ENCODE results near the gene RALGAPB. TPM values are rescaled to one million over a fixed set of nuclear protein-coding genes. Genes with fewer than 3 reads are reported as not detected.
A peak's percentile ranks its signal among the peaks of the same experiment; 100 is the strongest.

Gene RALGAPB
- total and polyA plus RNA-seq, 2 of the 13 experiments (the other 11 are each of a cell fraction or from before 2014, with no cell fraction given), result 17.6 to 30.6 TPM

GRCh38 chr20:38450412-38450975 is 22.1 kb upstream of the RALGAPB start:
- Histone ChIP-seq H4K20me1 (ENCODE audit: insufficient read depth, low read length) (no peaks in the 10 kb centered on the region), H3K4me1 (ENCODE audit: insufficient read depth, low read length) (peaks cover 36% of the 10 kb centered on the region), H3K4me3 (replicated peaks in 1 of 3; ENCODE audit: insufficient read depth in 1 of 3, low read depth in 2 of 3, low read length in 3 of 3) (no peak overlapping the region), H3K9ac (ENCODE audit: insufficient read depth, low read depth, low read length) (no peak overlapping the region), H3K27ac (ENCODE audit: extremely low read length, insufficient read depth, low read length) (no peak overlapping the region), H3K4me2 (ENCODE audit: low read depth, low read length) (no peak overlapping the region), H3K9me3 (ENCODE audit: low read length) (no peaks in the 10 kb centered on the region), H3K36me3 (replicated peaks in 1 of 2; ENCODE audit: control insufficient read depth in 1 of 2, insufficient read depth in 2 of 2, low read length in 2 of 2) (peaks cover 16 to 28% of the 10 kb centered on the region in 2 experiments), H2AFZ (ENCODE audit: low read length) (no peak overlapping the region), H3K27me3 (ENCODE audit: control insufficient read depth in 1 of 2, insufficient read depth in 2 of 2, low read length in 2 of 2) (no peaks in the 10 kb centered on the region; a peak in 1 of 5 replicates), H3K79me2 (ENCODE audit: insufficient read depth, low read length) (peaks cover 12% of the 10 kb centered on the region)
- no peak for FAIRE-seq
- ChIA-PET POLR2A (interaction anchor here (5.1 kb wide), 1 partner anchor 22 kb away, joined by 92 read pairs; the partner anchor contains the start of gene RALGAPB), CTCF (ENCODE audit: low intra/inter-chr PET ratio, low total read pairs) (interaction anchor here (6.0 kb wide), 1 partner anchor 15 kb away, joined by 314 read pairs; the partner anchor contains the start of gene SNHG17)
- no peak for DNase-seq (ENCODE audit: low spot score)
- intact Hi-C loops (cut with micrococcal nuclease; ENCODE audit: unreplicated experiment) (no loop called here), in situ Hi-C loops (cut with HindIII; ENCODE audit: extremely low pct_ligation_motif_present, low pct_unique_long_range_greater_than_20kb) (no loop called here)
- TF ChIP-seq GABPB1 (CRISPR knock-in tag; IDR thresholded peaks at IDR 0.05) (no peak), ATF7 (IDR thresholded peaks at IDR 0.05) (0 out of 2 replicates have a peak, but pooled peaks have one; percentile 10), ATF7 (CRISPR knock-in tag; IDR thresholded peaks at IDR 0.05) (no peak), CREB1 (IDR thresholded peaks at IDR 0.05) (peak; percentile 64; the same call in 1 of the 2 replicates), CREB1 (CRISPR knock-in tag; IDR thresholded peaks at IDR 0.05) (no peak), ZNF687 (CRISPR knock-in tag; IDR thresholded peaks at IDR 0.05) (no peak)
- no TSS peak for BruUV-seq (replicated peaks)
- no peak for ATAC-seq
- WGBS (ENCODE audit: low lambda C conversion rate), result 91% methylated on average over 7 of the region's 7 CpGs
